GM18868 (cell line): Measurements from ENCODE around the gene SCGN.
"Not testable (repeated sequence)": the region's sequence is repeated elsewhere in the genome, so short reads cannot be mapped to it uniquely, and the experiment has no call there.

Source experiments
- ATAC-seq: cut with Tn5 transposase; IDR thresholded peaks from one replicate; pipeline ENCODE4 v1.9.1; 2021; ENCODE audit warnings: mild to moderate bottlenecking, moderate library complexity; ENCODE audit not compliant: unreplicated experiment

The SCGN gene

DNA sequence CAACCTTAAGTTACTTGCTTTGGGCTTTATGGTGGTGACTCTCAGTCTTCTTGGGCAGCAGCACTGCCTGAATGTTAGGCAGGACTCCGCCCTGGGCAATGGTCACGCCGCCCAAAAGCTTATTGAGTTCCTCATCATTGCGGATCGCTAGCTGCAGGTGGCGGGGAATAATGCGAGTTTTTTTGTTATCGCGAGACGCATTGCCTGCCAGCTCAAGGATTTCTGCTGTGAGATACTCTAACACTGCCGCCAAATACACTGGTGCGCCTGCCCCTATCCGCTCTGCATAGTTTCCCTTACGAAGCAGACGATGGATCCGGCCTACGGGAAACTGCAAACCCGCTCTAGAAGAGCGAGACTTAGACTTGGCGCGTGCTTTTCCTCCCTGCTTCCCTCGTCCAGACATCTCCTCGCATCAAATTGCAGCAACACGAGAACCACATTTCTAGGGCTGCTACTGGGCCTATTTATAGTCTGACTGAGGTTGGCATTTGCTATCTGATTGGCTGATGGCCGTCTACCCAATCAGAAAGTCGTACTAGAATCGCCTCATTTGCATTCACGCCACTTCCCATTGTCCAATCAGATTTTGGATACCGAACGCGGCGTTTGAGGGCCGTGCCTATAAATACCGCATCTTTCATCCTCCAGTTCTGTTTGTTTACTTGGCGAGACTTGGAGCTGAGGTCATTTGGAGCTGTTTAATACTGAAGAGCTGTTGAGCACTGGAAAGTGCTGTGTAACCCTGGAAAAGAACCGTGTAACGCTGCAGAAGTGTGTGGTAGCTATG lies 74.3 kb downstream of the SCGN start:
- no peak for ATAC-seq

- no peak for ATAC-seq
Measured at GRCh38 chr6:25727028-25727427, 75.0 kb downstream of the SCGN start.

DNA sequence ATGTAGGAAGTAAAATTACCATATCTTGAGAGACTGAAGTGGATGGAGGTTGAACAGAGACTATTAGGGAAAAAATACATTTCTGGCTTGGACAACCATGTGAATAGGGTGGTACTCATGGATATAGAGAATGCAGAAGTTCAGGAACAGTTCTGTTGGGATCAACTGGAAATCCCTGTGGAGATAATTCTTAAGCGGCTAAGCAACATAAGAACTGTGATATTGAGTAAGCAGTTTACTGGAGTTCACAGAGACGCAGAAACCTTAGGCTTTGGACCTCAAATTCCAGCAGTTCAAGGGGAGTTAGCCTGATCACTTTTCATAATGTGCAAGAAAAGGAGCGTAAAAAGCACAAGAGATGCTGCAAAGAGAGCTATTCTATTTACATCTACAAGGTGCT lies 78.9 kb downstream of the SCGN start:
- ATAC-seq, result no peak

DNA sequence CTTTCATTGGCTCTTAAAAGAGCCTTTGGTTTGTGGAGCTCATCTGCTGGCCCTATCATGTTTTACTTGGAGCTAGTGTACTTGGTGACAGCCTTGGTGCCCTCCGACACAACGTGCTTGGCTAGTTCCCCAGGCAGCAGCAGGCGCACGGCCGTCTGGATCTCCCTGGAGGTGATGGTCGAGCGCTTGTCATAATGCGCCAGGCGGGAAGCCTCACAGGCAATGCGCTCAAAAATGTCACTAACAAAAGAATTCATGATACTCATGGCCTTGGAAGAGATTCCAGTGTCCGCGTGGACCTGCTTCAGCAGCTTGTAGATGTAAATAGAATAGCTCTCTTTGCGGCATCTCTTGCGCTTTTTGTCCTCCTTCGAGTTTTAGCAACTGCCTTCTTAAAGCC lies 79.7 kb downstream of the SCGN start:
- ATAC-seq, result no peak

DNA sequence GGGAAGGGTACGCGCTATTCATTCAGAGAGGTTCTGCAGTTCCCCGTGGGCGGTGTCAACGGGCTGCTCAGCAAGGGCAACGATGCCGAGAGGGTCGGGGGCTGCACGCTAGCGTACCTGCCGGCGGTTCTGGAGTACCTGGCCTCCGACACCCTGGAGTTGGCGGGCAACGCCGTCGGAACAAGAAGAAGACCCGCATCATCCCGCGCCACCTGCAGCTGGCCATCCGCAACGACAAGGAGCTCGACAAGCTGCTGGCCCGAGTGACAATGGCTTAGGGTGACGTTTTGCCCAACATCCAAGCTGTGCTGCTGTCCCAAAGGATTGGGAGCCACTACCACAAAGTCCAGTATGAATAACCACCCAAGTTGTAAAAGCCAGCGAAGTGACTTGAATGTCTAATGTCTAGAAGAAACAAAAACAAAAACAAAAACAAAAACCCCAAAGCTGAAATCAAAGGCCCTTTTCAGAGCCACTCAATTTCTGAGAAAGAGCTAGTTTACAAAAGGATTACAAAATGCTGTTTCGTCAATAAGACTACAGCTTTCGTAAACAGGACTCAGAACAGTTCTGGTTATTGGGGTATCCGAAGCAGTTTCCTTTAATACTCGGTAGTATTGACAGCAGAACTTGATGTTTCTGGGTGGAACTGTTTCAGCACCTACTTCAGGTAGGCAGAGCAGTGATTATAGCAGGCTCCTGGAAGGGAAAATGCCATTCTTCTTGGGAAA lies 80.6 kb downstream of the SCGN start:
- no peak for ATAC-seq

DNA sequence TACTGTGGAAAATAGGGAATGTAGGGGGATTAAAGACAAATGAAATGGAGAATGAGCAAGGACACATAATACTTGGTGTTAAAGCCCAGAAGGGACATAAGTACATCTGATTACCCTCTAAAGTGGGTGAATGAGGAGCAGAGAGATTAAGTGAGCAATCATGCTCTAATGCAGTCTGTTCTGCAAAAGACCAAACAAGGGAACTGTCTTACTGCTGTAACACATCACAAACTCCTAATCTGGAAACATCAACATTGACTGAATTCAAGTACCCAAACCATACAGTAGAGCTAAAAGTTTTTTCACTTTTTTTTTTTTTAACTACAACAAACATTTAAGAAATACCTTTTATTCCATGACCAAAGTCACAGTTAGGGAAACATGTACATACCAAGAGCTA lies 83.2 kb downstream of the SCGN start:
- ATAC-seq, result no peak

DNA sequence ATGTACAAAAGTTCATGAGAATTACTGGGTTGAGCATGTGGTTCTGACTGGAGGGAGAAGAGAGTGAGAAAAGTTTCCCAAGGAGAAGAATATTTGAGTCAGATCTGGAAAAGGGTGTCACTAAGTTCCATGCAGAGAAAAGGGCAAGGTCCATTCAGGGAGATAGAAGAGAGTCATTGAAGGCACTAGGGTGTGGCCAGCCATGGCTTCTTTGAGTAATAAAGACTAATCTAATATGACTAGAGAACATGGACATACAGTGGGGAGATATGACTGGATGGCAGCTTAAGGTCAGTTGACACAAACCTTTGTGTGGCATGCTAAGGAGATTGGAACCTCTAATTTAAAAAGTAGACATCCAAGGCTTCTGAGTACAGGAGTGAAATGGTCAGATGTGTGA lies 91.9 kb downstream of the SCGN start:
- ATAC-seq, result no peak

- no peak for ATAC-seq
Measured at GRCh38 chr6:25745836-25746235, 93.8 kb downstream of the SCGN start.

GRCh38 chr6:25746968-25747367 lies 95.0 kb downstream of the SCGN start:
- no peak for ATAC-seq

DNA sequence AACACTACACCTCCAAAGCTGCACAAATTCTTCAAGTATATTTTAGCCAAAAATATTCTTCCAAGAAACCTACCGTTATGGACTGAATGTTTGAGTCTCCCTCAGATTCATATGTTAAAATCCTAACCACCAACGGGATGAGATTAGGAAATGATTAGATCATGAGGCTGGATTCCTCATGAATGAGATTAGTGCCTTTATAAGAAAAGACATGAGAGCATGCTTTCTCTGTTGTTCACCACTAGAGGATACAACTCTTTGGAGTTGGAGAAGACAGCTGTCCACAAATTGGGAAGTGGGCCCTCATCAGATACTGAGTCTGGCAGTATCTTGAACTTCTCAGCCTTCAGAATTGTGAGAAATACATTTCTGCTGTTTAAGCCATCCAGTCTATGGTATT lies 95.5 kb downstream of the SCGN start:
- ATAC-seq, result no peak

- ATAC-seq, result no peak
Measured at GRCh38 chr6:25748049-25748448, 96.0 kb downstream of the SCGN start.

DNA sequence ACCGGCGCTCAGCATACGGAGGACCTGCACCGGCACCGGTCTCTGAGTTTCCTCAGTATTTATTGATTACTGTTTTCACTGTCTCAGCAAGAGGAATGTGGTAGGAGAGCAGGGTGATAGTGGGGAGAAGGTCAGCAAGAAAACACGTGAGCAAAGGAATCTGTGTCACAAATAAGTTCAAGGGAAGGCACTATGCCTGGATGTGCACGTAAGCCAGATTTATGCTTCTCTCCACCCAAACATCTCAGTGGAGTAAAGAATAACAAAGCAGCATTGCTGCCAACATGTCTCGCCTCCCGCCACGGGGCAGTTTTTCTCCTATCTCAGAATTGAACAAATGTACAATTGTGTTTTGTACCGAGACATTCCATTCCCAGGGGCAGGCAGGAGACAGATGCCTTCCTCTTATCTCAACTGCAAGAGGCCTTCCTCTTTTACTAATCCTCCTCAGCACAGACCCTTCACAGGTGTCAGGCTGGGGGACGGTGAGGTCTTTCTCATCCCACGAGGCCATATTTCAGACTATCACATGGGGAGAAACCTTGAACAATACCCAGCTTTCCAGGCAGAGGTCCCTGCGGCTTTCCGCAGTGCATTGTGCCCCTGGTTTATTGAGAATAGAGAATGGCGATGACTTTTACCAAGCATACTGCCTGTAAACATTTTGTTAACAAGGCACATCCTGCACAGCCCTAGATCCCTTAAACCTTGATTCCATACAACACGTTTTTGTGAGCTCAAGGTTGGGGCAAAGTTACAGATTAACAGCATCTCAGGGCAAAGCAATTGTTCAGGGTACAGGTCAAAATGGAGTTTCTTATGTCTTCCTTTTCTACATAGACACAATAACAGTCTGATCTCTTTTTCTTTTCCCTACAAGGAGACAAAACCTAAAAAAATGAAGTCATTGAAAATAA lies 96.8 kb downstream of the SCGN start:
- ATAC-seq, result not testable (repeated sequence)

GRCh38 chr6:25749837-25750236 lies 97.8 kb downstream of the SCGN start:
- no peak for ATAC-seq

DNA sequence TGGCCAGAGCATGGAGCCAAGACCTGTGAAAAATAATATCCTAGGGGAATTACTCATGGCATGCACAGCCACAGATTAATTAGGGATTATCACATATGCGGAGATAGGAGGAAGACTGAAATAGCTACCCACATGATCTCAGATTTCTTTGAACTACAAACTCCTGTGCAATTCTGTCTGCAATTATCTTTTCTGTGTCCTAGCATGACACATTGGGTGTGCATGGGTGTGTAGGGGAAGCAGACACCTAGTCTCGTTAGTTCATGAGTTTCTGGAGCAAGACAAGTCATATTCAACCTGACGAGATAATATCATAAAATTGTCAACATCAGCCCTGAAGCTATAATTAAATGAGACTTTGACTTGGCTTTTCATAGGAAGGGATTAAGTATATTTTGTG lies 98.9 kb downstream of the SCGN start:
- no peak for ATAC-seq
